DOHH2 (cell line): ENCODE results near the gene FBXO48.

Source experiments
- H3F3A ChIP-seq: fragments of 200-600 bp; sonication (generic), shearing (Covaris generic); 2 replicates; pipeline ENCODE4 v1.6.0; 2016; ENCODE audit warnings: antibody characterized with exemption, mild to moderate bottlenecking; ENCODE audit not compliant: control insufficient read depth, insufficient read depth
- H3K27ac ChIP-seq: fragments of 200-600 bp; sonication (generic); 2 replicates; pipeline ENCODE4 v1.5.1; 2014; ENCODE audit warnings: low read depth, mild to moderate bottlenecking, low read length, moderate library complexity
- H3K27me3 ChIP-seq: fragments of 200-600 bp; sonication (generic); 2 replicates; pipeline ENCODE4 v1.6.1; 2014; ENCODE audit warnings: mild to moderate bottlenecking, low read length, mixed read lengths; ENCODE audit not compliant: control insufficient read depth
- H3K36me3 ChIP-seq: fragments of 200-600 bp; sonication (generic); 2 replicates; pipeline ENCODE4 v1.6.1; 2014; ENCODE audit warnings: mild to moderate bottlenecking, low read length, moderate library complexity, mixed read lengths; ENCODE audit not compliant: control insufficient read depth
- H3K4me1 ChIP-seq: fragments of 200-600 bp; sonication (generic); 2 replicates; pipeline ENCODE4 v1.6.1; 2014; ENCODE audit warnings: mild to moderate bottlenecking, low read length, mixed read lengths; ENCODE audit not compliant: control insufficient read depth
- H3K4me2 ChIP-seq: fragments of 200-600 bp; sonication (generic); 2 replicates; pipeline ENCODE4 v1.6.0; 2014; ENCODE audit warnings: mild to moderate bottlenecking, low read length, moderate library complexity
- H3K4me3 ChIP-seq: fragments of 200-600 bp; sonication (generic); 2 replicates; pipeline ENCODE4 v1.5.1; 2014; ENCODE audit warnings: mild to moderate bottlenecking, low read length, mixed read lengths
- H3K79me2 ChIP-seq: fragments of 200-600 bp; sonication (generic); 2 replicates; pipeline ENCODE4 v1.6.1; 2014; ENCODE audit warnings: mild to moderate bottlenecking, low read length, mixed read lengths; ENCODE audit not compliant: control insufficient read depth
- H3K9me2 ChIP-seq: fragments of 200-600 bp; sonication (generic); replicated peaks from 2 replicates; pipeline ENCODE4 v1.6.1; 2014; ENCODE audit warnings: mild to moderate bottlenecking, low read length, mixed read lengths; ENCODE audit not compliant: control insufficient read depth
- H3K9me3 ChIP-seq: fragments of 200-600 bp; sonication (generic); 2 replicates; pipeline ENCODE4 v1.6.1; 2014; ENCODE audit warnings: antibody characterized with exemption, low read length, mixed read lengths; ENCODE audit not compliant: control insufficient read depth, insufficient read depth
- H4K20me1 ChIP-seq: fragments of 200-600 bp; sonication (generic); 2 replicates; pipeline ENCODE4 v1.6.0; 2014; ENCODE audit warnings: low read depth, mild to moderate bottlenecking, antibody characterized with exemption, low read length, moderate library complexity; ENCODE audit not compliant: control insufficient read depth, insufficient read depth
- CTCF ChIP-seq: fragments of 200-600 bp; sonication (generic); IDR thresholded peaks from one replicate; pipeline ENCODE4 v1.5.1; 2014; ENCODE audit warnings: antibody characterized with exemption, mild to moderate bottlenecking, low read depth, low read length; ENCODE audit not compliant: poor library complexity, severe bottlenecking
- EZH2phosphoT487 ChIP-seq: fragments of 200-600 bp; sonication (generic); IDR thresholded peaks from 2 replicates; pipeline ENCODE4 v1.6.1; 2017; ENCODE audit warnings: borderline replicate concordance, mild to moderate bottlenecking, antibody characterized with exemption, low read length, moderate library complexity, mixed read lengths

Gene FBXO48

GRCh38 chr2:68423966-68424650, 43.0 kb downstream of the FBXO48 start:
- Histone ChIP-seq H3K79me2 (no peaks in the 10 kb centered on the region), H3K9me2 (no peaks in the 10 kb centered on the region), H3K9me3 (no peaks in the 10 kb centered on the region), H3K4me3 (peak overlapping the region; percentile 27), H3K27ac (0 out of 2 replicates have a peak overlapping the region, but pooled peaks have one; percentile 5), H3K4me1 (peaks cover 70% of the 10 kb centered on the region), H3K27me3 (no peaks in the 10 kb centered on the region), H3F3A (no peaks in the 10 kb centered on the region; the same call in 1 of the 2 replicates), H4K20me1 (no peaks in the 10 kb centered on the region), H3K36me3 (no peaks in the 10 kb centered on the region), H3K4me2 (peak overlapping the region; percentile 43)
- TF ChIP-seq CTCF (no peak), EZH2phosphoT487 (no peak)

GRCh38 chr2:68420254-68420910, 46.7 kb downstream of the FBXO48 start:
- no peaks in the 10 kb centered on the region for H4K20me1 ChIP-seq
- H3K27ac ChIP-seq = no peak overlapping the region
- peaks cover 63% of the 10 kb centered on the region for H3K4me1 ChIP-seq
- H3K4me3 ChIP-seq = no peak overlapping the region
- H3K36me3 ChIP-seq = no peaks in the 10 kb centered on the region
- H3K27me3 ChIP-seq = no peaks in the 10 kb centered on the region
- TF ChIP-seq EZH2phosphoT487 = no peak
- TF ChIP-seq CTCF = no peak
- H3F3A ChIP-seq = no peaks in the 10 kb centered on the region
- peak overlapping the region; percentile 20 for H3K4me2 ChIP-seq
- no peaks in the 10 kb centered on the region; the same call in 1 of the 2 replicates for H3K9me3 ChIP-seq
- H3K79me2 ChIP-seq = no peaks in the 10 kb centered on the region
- H3K9me2 ChIP-seq = no peaks in the 10 kb centered on the region

- Histone ChIP-seq H3F3A (no peaks in the 10 kb centered on the region), H3K4me2 (0 out of 2 replicates have a peak overlapping the region, but pooled peaks have one; percentile 12), H3K27ac (no peak overlapping the region), H3K4me1 (peaks cover 55% of the 10 kb centered on the region), H3K79me2 (no peaks in the 10 kb centered on the region), H3K27me3 (no peaks in the 10 kb centered on the region), H4K20me1 (no peaks in the 10 kb centered on the region), H3K9me3 (no peaks in the 10 kb centered on the region; the same call in 1 of the 2 replicates), H3K36me3 (no peaks in the 10 kb centered on the region), H3K9me2 (no peaks in the 10 kb centered on the region), H3K4me3 (no peak overlapping the region)
- TF ChIP-seq CTCF = no peak
- no peak for TF ChIP-seq EZH2phosphoT487
Observed at GRCh38 chr2:68418855-68419254, 48.2 kb downstream of the FBXO48 start.
